Activated T-cell treated with anti-CD3 and anti-CD28 coated beads, Interleukin-2, amount 50 U/mL, for 24 hours (primary cell): Measurements from ENCODE around the gene ADGRG6.

ENCODE experiments used
- DNase-seq: peaks from one replicate; pipeline ENCODE4 v3.0.0-alpha.2; 2020
- H3K27ac Mint-ChIP-seq: 2 replicates; pipeline ENCODE4 v1.8.0; 2020; ENCODE audit warnings: mild to moderate bottlenecking, mixed read lengths
- H3K27me3 Mint-ChIP-seq: 2 replicates; pipeline ENCODE4 v1.8.0; 2020; ENCODE audit warnings: mixed read lengths
- H3K36me3 Mint-ChIP-seq: 2 replicates; pipeline ENCODE4 v1.8.0; 2020; ENCODE audit warnings: low read depth, mixed read lengths
- H3K4me1 Mint-ChIP-seq: 2 replicates; pipeline ENCODE4 v1.8.0; 2020; ENCODE audit warnings: low read depth, mixed read lengths
- H3K4me3 Mint-ChIP-seq: 2 replicates; pipeline ENCODE4 v1.8.0; 2020; ENCODE audit warnings: mild to moderate bottlenecking, moderate library complexity, mixed read lengths
- H3K9me3 Mint-ChIP-seq: 2 replicates; pipeline ENCODE4 v1.8.0; 2020; ENCODE audit warnings: mixed read lengths

Gene ADGRG6

DNA sequence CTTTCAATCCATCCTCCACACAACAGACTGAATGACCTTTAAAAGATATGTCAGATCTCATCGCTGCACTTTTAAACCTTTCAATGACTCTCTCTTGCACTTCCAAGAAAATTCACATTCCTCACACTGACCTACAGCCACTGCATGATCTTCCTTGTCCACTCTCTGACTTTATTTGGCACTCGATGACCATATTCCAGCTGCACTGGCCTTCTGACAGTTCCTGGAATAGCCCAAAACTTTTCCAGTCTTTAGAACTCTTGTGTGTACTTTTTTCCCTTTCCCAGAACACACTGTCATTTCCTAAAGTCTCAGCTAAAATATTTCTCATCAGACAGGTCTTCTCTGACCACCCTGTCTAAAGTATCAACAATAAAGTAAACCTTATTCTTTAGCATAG lies 174.6 kb downstream of the ADGRG6 start:
- Mint-ChIP-seq H3K4me1 (peaks cover 8% of the 10 kb centered on the region), H3K9me3 (peaks cover 4% of the 10 kb centered on the region), H3K27me3 (no peaks in the 10 kb centered on the region), H3K27ac (no peak overlapping the region), H3K36me3 (no peaks in the 10 kb centered on the region), H3K4me3 (no peak overlapping the region)
- no peak for DNase-seq

- Mint-ChIP-seq H3K4me1 (peaks cover 8% of the 10 kb centered on the region), H3K27me3 (peaks cover 4% of the 10 kb centered on the region), H3K36me3 (no peaks in the 10 kb centered on the region), H3K9me3 (peaks cover 4% of the 10 kb centered on the region), H3K27ac (no peak overlapping the region), H3K4me3 (no peak overlapping the region)
- no peak for DNase-seq
These were observed 176.3 kb downstream of the ADGRG6 start for GRCh38 chr6:142478117-142478516.

DNA sequence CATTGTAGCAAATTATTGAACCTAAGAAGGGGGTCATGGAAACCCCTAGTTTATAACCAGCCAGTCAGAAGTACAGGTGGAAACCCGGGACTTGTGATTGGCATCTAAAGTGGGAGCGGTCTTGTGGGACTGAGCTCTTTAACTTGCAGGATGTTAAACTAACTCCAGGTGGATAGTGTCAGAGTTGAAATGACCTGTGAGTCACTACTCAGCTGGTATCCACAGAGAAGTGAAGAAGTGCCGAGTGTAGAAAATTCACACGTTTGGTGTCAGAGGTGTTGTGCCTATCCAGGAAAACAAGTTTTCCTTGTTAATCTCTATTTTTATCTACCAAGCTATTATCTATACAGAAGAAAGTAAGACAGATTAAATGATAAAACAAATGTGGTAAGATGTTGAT lies 179.7 kb downstream of the ADGRG6 start:
- Mint-ChIP-seq H3K27me3 (peaks cover 5% of the 10 kb centered on the region), H3K4me3 (no peak overlapping the region), H3K9me3 (peaks cover 9% of the 10 kb centered on the region), H3K36me3 (no peaks in the 10 kb centered on the region), H3K4me1 (peaks cover 4% of the 10 kb centered on the region), H3K27ac (no peak overlapping the region)
- DNase-seq: no peak

GRCh38 chr6:142482249-142482648 lies 180.4 kb downstream of the ADGRG6 start:
- Mint-ChIP-seq H3K27ac (no peak overlapping the region), H3K27me3 (peaks cover 5% of the 10 kb centered on the region), H3K36me3 (no peaks in the 10 kb centered on the region), H3K4me1 (peaks cover 4% of the 10 kb centered on the region), H3K4me3 (no peak overlapping the region), H3K9me3 (peaks cover 6% of the 10 kb centered on the region)
- no peak for DNase-seq

DNA sequence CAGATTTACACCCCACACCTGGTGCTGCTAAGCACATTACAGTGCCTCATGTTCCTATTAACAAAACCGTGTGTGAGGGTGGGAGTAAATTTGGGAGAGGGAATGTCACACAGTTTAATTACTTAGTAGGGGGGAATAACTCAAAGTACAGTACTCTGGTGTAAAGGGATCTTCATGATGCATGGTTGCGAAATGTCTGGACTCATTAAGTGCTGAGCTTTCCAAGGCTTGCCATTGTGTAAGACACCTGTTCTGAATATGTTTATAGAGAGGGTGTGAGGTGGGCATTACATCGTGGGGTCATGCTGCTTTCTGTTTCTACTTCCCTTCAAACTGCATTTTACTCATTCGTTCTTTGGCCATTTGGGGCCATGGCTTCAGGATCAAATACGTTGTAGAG lies 181.2 kb downstream of the ADGRG6 start:
- no peak overlapping the region for H3K4me3 Mint-ChIP-seq
- H3K4me1 Mint-ChIP-seq: peaks cover 4% of the 10 kb centered on the region
- no peak for DNase-seq

GRCh38 chr6:142485256-142485655 lies 183.4 kb downstream of the ADGRG6 start:
- Mint-ChIP-seq H3K4me3 (no peak overlapping the region), H3K27ac (no peak overlapping the region)

More for the DNA sequence above, 181.2 kb downstream of the ADGRG6 start:
- no peaks in the 10 kb centered on the region for H3K36me3 Mint-ChIP-seq
- peaks cover 5% of the 10 kb centered on the region for H3K27me3 Mint-ChIP-seq
- no peak overlapping the region for H3K27ac Mint-ChIP-seq
- peaks cover 4% of the 10 kb centered on the region for H3K9me3 Mint-ChIP-seq

GRCh38 chr6:142489722-142490610 lies 188.2 kb downstream of the ADGRG6 start:
- Mint-ChIP-seq H3K9me3 (peaks cover under 1% of the 10 kb centered on the region), H3K4me1 (no peaks in the 10 kb centered on the region), H3K36me3 (no peaks in the 10 kb centered on the region), H3K27ac (no peak overlapping the region), H3K27me3 (peaks cover 7% of the 10 kb centered on the region), H3K4me3 (no peak overlapping the region)
- no peak for DNase-seq

More at GRCh38 chr6:142485256-142485655, 183.4 kb downstream of the ADGRG6 start:
- peaks cover 6% of the 10 kb centered on the region for H3K27me3 Mint-ChIP-seq
- H3K9me3 Mint-ChIP-seq: peaks cover 4% of the 10 kb centered on the region
- no peak for DNase-seq
- H3K4me1 Mint-ChIP-seq: no peaks in the 10 kb centered on the region
- no peaks in the 10 kb centered on the region for H3K36me3 Mint-ChIP-seq
